DND-41 (cell line): ENCODE data around the gene DNAJC15.

Source experiments
- EZH2 ChIP-seq: IDR thresholded peaks from 3 replicates; pipeline ENCODE4 v1.6.1; 2012; ENCODE audit warnings: borderline replicate concordance, low read depth, mild to moderate bottlenecking, moderate library complexity, low read length, inconsistent platforms; ENCODE audit not compliant: severe bottlenecking
- TF ChIP-seq, protein P1 (sequence below): IDR thresholded peaks from 2 replicates; pipeline ENCODE4 v1.5.1; 2012; ENCODE audit warnings: borderline replicate concordance, low read length, moderate library complexity, mild to moderate bottlenecking; ENCODE audit not compliant: poor library complexity, severe bottlenecking; ENCODE audit errors: extremely low read depth

DNA sequence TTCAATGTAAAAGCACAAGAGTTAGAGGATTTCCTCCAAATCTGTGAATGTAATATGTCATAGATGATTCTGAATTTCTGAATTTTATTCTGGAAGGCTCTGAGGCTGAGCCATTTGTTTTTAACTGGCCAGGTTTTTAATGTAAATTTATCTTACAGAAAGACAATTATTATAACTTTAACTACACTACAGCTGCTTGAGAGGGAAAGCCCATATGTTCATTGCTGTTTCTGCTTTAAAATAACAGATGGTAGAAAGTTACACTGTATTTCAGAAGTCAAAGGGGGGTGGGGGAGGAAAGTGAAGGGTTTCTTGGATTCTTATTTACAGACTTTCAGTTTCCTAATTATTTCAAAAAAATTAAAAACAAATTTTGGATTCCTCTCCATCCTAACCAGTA, 62.8 kb downstream of the DNAJC15 start:
- TF ChIP-seq, protein P1, sequence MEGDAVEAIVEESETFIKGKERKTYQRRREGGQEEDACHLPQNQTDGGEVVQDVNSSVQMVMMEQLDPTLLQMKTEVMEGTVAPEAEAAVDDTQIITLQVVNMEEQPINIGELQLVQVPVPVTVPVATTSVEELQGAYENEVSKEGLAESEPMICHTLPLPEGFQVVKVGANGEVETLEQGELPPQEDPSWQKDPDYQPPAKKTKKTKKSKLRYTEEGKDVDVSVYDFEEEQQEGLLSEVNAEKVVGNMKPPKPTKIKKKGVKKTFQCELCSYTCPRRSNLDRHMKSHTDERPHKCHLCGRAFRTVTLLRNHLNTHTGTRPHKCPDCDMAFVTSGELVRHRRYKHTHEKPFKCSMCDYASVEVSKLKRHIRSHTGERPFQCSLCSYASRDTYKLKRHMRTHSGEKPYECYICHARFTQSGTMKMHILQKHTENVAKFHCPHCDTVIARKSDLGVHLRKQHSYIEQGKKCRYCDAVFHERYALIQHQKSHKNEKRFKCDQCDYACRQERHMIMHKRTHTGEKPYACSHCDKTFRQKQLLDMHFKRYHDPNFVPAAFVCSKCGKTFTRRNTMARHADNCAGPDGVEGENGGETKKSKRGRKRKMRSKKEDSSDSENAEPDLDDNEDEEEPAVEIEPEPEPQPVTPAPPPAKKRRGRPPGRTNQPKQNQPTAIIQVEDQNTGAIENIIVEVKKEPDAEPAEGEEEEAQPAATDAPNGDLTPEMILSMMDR, result no peak
- TF ChIP-seq EZH2, result no peak
